H1 (cell line): Measurements from ENCODE around the gene COL12A1. TPM values are rescaled to one million over a fixed set of nuclear protein-coding genes. Genes with fewer than 3 reads are reported as not detected.

Experiments
- CTCF ChIA-PET: fragments of 300-600 bp; sonication (Branson Sonifier 250); formaldehyde crosslinking; loops from one replicate; lab custom pipeline; 2021; ENCODE audit not compliant: partially characterized antibody; lab: Charles Lee
- POLR2A ChIA-PET: fragments of 300-600 bp; sonication (Branson Sonifier 250); formaldehyde crosslinking; loops from one replicate; lab custom pipeline; 2021; ENCODE audit warnings: inconsistent platforms; ENCODE audit not compliant: partially characterized antibody; lab: Charles Lee
- DNase-seq, 2 experiments: peaks; one replicate each; pipeline versions ENCODE4 v3.0.0 to v3.0.0-alpha.2; 2010 to 2022; ENCODE audit warnings: low spot score in 2 of 2, low read depth in 1 of 2, mixed read lengths in 1 of 2
- FAIRE-seq: peaks from 2 replicates; lab custom pipeline; 2011; peaks lifted over from hg19 to GRCh38; lab: Jason Lieb, UNC
- H2AFZ ChIP-seq: 2 replicates; pipeline ENCODE4 v1.8.1; 2012; ENCODE audit warnings: low read length, inconsistent platforms
- H2AK5ac ChIP-seq: 2 replicates; pipeline ENCODE4 v1.6.1; 2013; ENCODE audit warnings: low read depth, low read length
- H2BK120ac ChIP-seq: replicated peaks from 2 replicates; pipeline ENCODE3; 2013; ENCODE audit warnings: low read depth, low read length, inconsistent platforms
- H2BK12ac ChIP-seq: 2 replicates; pipeline ENCODE4 v1.6.1; 2013; ENCODE audit warnings: low read depth, low read length
- H2BK15ac ChIP-seq: 2 replicates; pipeline ENCODE4 v1.6.1; 2013; ENCODE audit warnings: low read length
- H2BK20ac ChIP-seq: 2 replicates; pipeline ENCODE4 v1.6.1; 2013; ENCODE audit warnings: low read length
- H2BK5ac ChIP-seq: 2 replicates; pipeline ENCODE4 v1.6.1; 2013; ENCODE audit warnings: low read depth, low read length
- H3K14ac ChIP-seq: 2 replicates; pipeline ENCODE4 v1.6.1; 2013; ENCODE audit warnings: inconsistent platforms; ENCODE audit not compliant: insufficient read length
- H3K18ac ChIP-seq: 2 replicates; pipeline ENCODE4 v1.6.1; 2013; ENCODE audit warnings: low read length; ENCODE audit errors: extremely low read depth
- H3K23ac ChIP-seq: 2 replicates; pipeline ENCODE4 v1.6.1; 2013; ENCODE audit warnings: inconsistent platforms; ENCODE audit not compliant: insufficient read length
- H3K23me2 ChIP-seq: 2 replicates; pipeline ENCODE4 v1.6.1; 2013; ENCODE audit warnings: low read depth, low read length
- H3K27ac ChIP-seq: 2 replicates; pipeline ENCODE4 v1.6.1; 2011; ENCODE audit warnings: low read depth, low read length, inconsistent platforms
- H3K27me3 ChIP-seq, 4 experiments: replicated peaks in 1 of 4; 1 replicate in 1 of 4; 2 replicates in 3 of 4; pipeline versions ENCODE4 v1.6.1 to v1.8.1; 2011 to 2013; ENCODE audit warnings: low read length in 3 of 4, mild to moderate bottlenecking in 3 of 4, inconsistent platforms in 2 of 4, mixed read lengths in 2 of 4, moderate library complexity in 1 of 4; ENCODE audit not compliant: control insufficient read depth in 3 of 4, insufficient read depth in 3 of 4; ENCODE audit errors: extremely low read depth in 1 of 4
- H3K36me3 ChIP-seq, 4 experiments: 2 replicates each; pipeline versions ENCODE4 v1.6.1 to v1.8.1; 2011 to 2013; ENCODE audit warnings: mild to moderate bottlenecking in 4 of 4, low read length in 3 of 4, moderate library complexity in 2 of 4, control low read depth in 1 of 4, inconsistent platforms in 1 of 4; ENCODE audit not compliant: insufficient read depth in 4 of 4, control insufficient read depth in 2 of 4
- H3K4ac ChIP-seq: replicated peaks from 2 replicates; pipeline ENCODE3; 2013; ENCODE audit warnings: low read length, low read depth, mixed read lengths, inconsistent platforms; ENCODE audit not compliant: insufficient read length
- H3K4me1 ChIP-seq, 4 experiments: replicated peaks in 1 of 4; 1 replicate in 1 of 4; 2 replicates in 3 of 4; pipeline versions ENCODE4 v1.6.1 to v1.8.1; 2011 to 2013; ENCODE audit warnings: low read length in 3 of 4, inconsistent platforms in 2 of 4, mixed read lengths in 1 of 4; ENCODE audit not compliant: insufficient read depth in 4 of 4, control insufficient read depth in 3 of 4
- H3K4me2 ChIP-seq, 2 experiments: 2 replicates each; pipeline versions ENCODE4 v1.6.1 to v1.8.1; 2011 to 2013; ENCODE audit warnings: low read depth in 2 of 2, low read length in 2 of 2, control low read depth in 1 of 2, inconsistent platforms in 1 of 2, mild to moderate bottlenecking in 1 of 2; ENCODE audit not compliant: insufficient read depth in 1 of 2
- H3K4me3 ChIP-seq, 4 experiments: fragments of 200-600, 300-600 bp in 1 of 4; sonication (generic), shearing (Covaris generic), sonication (Bioruptor Twin) in 1 of 4; 2 replicates each; pipeline versions ENCODE4 v1.5.1 to v1.8.1; 2011 to 2016; ENCODE audit warnings: low read length in 4 of 4, low read depth in 3 of 4, control low read depth in 2 of 4, inconsistent platforms in 2 of 4, mild to moderate bottlenecking in 2 of 4, mixed read lengths in 1 of 4, moderate library complexity in 1 of 4; ENCODE audit not compliant: insufficient read depth in 2 of 4; ENCODE audit errors: extremely low read depth in 1 of 4
- H3K56ac ChIP-seq: replicated peaks from 2 replicates; pipeline ENCODE3; 2013; ENCODE audit warnings: low read depth, mild to moderate bottlenecking, mixed read lengths, low read length, inconsistent platforms; ENCODE audit not compliant: insufficient read length
- H3K79me1 ChIP-seq: 2 replicates; pipeline ENCODE4 v1.6.1; 2013; ENCODE audit warnings: low read depth, low read length, control low read depth
- H3K79me2 ChIP-seq, 2 experiments: 2 replicates each; pipeline versions ENCODE4 v1.6.1 to v1.8.1; 2012 to 2013; ENCODE audit warnings: low read length in 2 of 2, mild to moderate bottlenecking in 2 of 2, inconsistent platforms in 1 of 2; ENCODE audit not compliant: insufficient read depth in 2 of 2, control insufficient read depth in 1 of 2
- H3K9ac ChIP-seq, 4 experiments: replicated peaks in 1 of 4; 1 replicate in 1 of 4; 2 replicates in 3 of 4; pipeline versions ENCODE4 v1.6.1 to v1.8.1; 2011 to 2013; ENCODE audit warnings: low read depth in 3 of 4, low read length in 3 of 4, control low read depth in 2 of 4, mild to moderate bottlenecking in 2 of 4, moderate library complexity in 2 of 4, inconsistent platforms in 1 of 4; ENCODE audit errors: extremely low read depth in 1 of 4
- H3K9me3 ChIP-seq, 2 experiments: 2 replicates each; pipeline versions ENCODE4 v1.6.1 to v1.8.1; 2012 to 2013; ENCODE audit warnings: mild to moderate bottlenecking in 2 of 2, moderate library complexity in 2 of 2, control low read depth in 1 of 2, inconsistent platforms in 1 of 2, low read depth in 1 of 2, low read length in 1 of 2, mixed read lengths in 1 of 2; ENCODE audit not compliant: insufficient read depth in 2 of 2
- H4K20me1 ChIP-seq, 2 experiments: replicated peaks in 1 of 2; 2 replicates each; pipeline versions ENCODE3 to v1.8.1; 2011 to 2013; ENCODE audit warnings: inconsistent platforms in 2 of 2, low read length in 2 of 2, mild to moderate bottlenecking in 1 of 2; ENCODE audit not compliant: insufficient read depth in 2 of 2, control insufficient read depth in 1 of 2
- H4K5ac ChIP-seq: 2 replicates; pipeline ENCODE4 v1.6.1; 2013; ENCODE audit warnings: low read length, low read depth, mixed read lengths, inconsistent platforms; ENCODE audit not compliant: insufficient read length
- H4K8ac ChIP-seq: 2 replicates; pipeline ENCODE4 v1.8.0; 2013; ENCODE audit warnings: mild to moderate bottlenecking, moderate library complexity, low read length, inconsistent platforms; ENCODE audit not compliant: insufficient read depth; ENCODE audit errors: extremely low read depth
- H4K91ac ChIP-seq: replicated peaks from 2 replicates; pipeline ENCODE3; 2013; ENCODE audit warnings: low read length, mixed read lengths, inconsistent platforms; ENCODE audit not compliant: insufficient read length
- ASH2L ChIP-seq: fragments of 200-600, 300-600 bp; sonication (generic); IDR thresholded peaks from one replicate; pipeline ENCODE4 v1.7.1; 2017; ENCODE audit warnings: low read length
- ATF3 ChIP-seq: IDR thresholded peaks from 2 replicates; pipeline ENCODE4 v1.6.1; 2011; ENCODE audit warnings: low read depth, mild to moderate bottlenecking, low read length; ENCODE audit not compliant: insufficient read depth
- BACH1 ChIP-seq: IDR thresholded peaks from 2 replicates; pipeline ENCODE4 v1.6.1; 2012; ENCODE audit warnings: low read length, improper control_type of control experiment
- CTCF ChIP-seq, 3 experiments: IDR thresholded peaks; 1 replicate in 2 of 3; 2 replicates in 1 of 3; pipeline versions ENCODE4 v1.5.1 to v1.6.1; 2011; ENCODE audit warnings: low read length in 3 of 3, mild to moderate bottlenecking in 3 of 3, inconsistent platforms in 2 of 3, low read depth in 1 of 3, moderate library complexity in 1 of 3; ENCODE audit not compliant: insufficient read depth in 1 of 3; ENCODE audit errors: control extremely low read depth in 1 of 3
- KDM5A ChIP-seq: fragments of 200-600 bp; IDR thresholded peaks from 2 replicates; pipeline ENCODE4 v1.7.1; 2012; ENCODE audit warnings: mild to moderate bottlenecking, low read length, inconsistent platforms, mixed read lengths
- RAD21 ChIP-seq, 2 experiments: IDR thresholded peaks in 1 of 2; conservative IDR thresholded peaks in 1 of 2; 2 replicates each; pipeline ENCODE4 v1.6.1; 2011; ENCODE audit warnings: low read depth in 2 of 2, low read length in 2 of 2, improper control_type of control experiment in 1 of 2, inconsistent platforms in 1 of 2, mild to moderate bottlenecking in 1 of 2, moderate library complexity in 1 of 2
- RNF2 ChIP-seq: fragments of 200-900, 300-1000 bp; sonication (generic); IDR thresholded peaks from 2 replicates; pipeline ENCODE4 v1.7.1; 2016; ENCODE audit warnings: borderline replicate concordance, low read depth, mild to moderate bottlenecking, antibody characterized with exemption, low read length; ENCODE audit not compliant: poor library complexity, severe bottlenecking; ENCODE audit errors: missing control alignments
- TAF1 ChIP-seq: IDR thresholded peaks from 2 replicates; pipeline ENCODE4 v1.6.1; 2011; ENCODE audit warnings: mild to moderate bottlenecking, low read depth, low read length
- YY1 ChIP-seq: IDR thresholded peaks from 2 replicates; pipeline ENCODE4 v1.6.1; 2011; ENCODE audit warnings: low read depth, mild to moderate bottlenecking, low read length
- WGBS, 2 experiments: shearing (Covaris generic) in 1 of 2; methylation state at CpG; one replicate each; pipeline versions ENCODE4 v1.1.6 to v1.1.7; 2013 to 2015; ENCODE audit warnings: low lambda C conversion rate in 2 of 2, mixed read lengths in 2 of 2, inconsistent platforms in 1 of 2, low coverage in 1 of 2, missing lambda C conversion rate in 1 of 2; ENCODE audit not compliant: insufficient replicate concordance in 2 of 2, insufficient coverage in 1 of 2, insufficient read length in 1 of 2; ENCODE audit errors: extremely low coverage in 1 of 2, missing lambda C conversion rate in 1 of 2; 5-methylcytosine and 5-hydroxymethylcytosine counted together
- polyA plus RNA-seq, 7 experiments: library from polyadenylated mRNA; depleted of rRNA in 3 of 7; stranded (reverse) in 5 of 7; unstranded in 2 of 7; fragments of >200 nt in 5 of 7; fragments of 200-250 nt in 2 of 7; gene quantifications; 1 replicate in 5 of 7; 2 replicates in 1 of 7; 4 replicates in 1 of 7; pipeline versions ENCODE4 v1.2.1 to v1.2.3, GENCODE V29; 2011 to 2013; ENCODE audit warnings: missing spikeins in 2 of 7, mixed read lengths in 2 of 7
- total RNA-seq: library from RNA; stranded (reverse); fragmentation: NEBNext Ultra II Directional; extraction: Animal tissue kit (Norgen Biotek cat#: 25700); gene quantifications from 2 replicates; pipeline ENCODE4 v1.2.1, GENCODE V29; 2021

The COL12A1 gene
- total and polyA plus RNA-seq, 2 of the 8 experiments (the other 6 are each of a cell fraction or from before 2014, with no cell fraction given) = 1.4 to 4.7 TPM

GRCh38 chr6:75233092-75233615 lies 27.3 kb upstream of the COL12A1 start:
- H3K14ac ChIP-seq = no peak overlapping the region
- FAIRE-seq (no peak), DNase-seq (no peak)
- no peak overlapping the region for H4K5ac ChIP-seq
- no peak overlapping the region for H2AK5ac ChIP-seq
- H3K36me3 ChIP-seq = peaks cover 0 to 17% (median 7%) of the 10 kb centered on the region in 4 experiments; a peak in 5 of 8 replicates
- no peak overlapping the region for H4K91ac ChIP-seq
- no peak overlapping the region for H2BK15ac ChIP-seq
- H3K27ac ChIP-seq = no peak overlapping the region
- no peak overlapping the region for H3K9ac ChIP-seq
- no peak overlapping the region for H3K18ac ChIP-seq
- H3K9me3 ChIP-seq = no peaks in the 10 kb centered on the region
- no peaks in the 10 kb centered on the region for H4K20me1 ChIP-seq
- H4K8ac ChIP-seq = no peak overlapping the region
- H3K4ac ChIP-seq = no peak overlapping the region
- ChIA-PET POLR2A (interaction anchor here (1.0 to 4.6 kb wide), 2 partner anchors 11 to 16 kb away, joined by 4 to 35 read pairs; partner anchors contain the start of gene COX7A2), CTCF (interaction anchor here (0.7 to 1.9 kb wide), 6 partner anchors 12 to 308 kb away, joined by 3 to 5 read pairs (median 3); no protein-coding TSS in a partner anchor)
- no peaks in the 10 kb centered on the region for H3K79me2 ChIP-seq
- H3K27me3 ChIP-seq = peaks cover 0 to 1% (median 0%) of the 10 kb centered on the region in 4 experiments; a peak in 1 of 7 replicates
- no peak overlapping the region for H2BK120ac ChIP-seq
- H3K23ac ChIP-seq = no peak overlapping the region
- 0 out of 2 replicates have a peak overlapping the region, but pooled peaks have one; percentile 8 for H2BK5ac ChIP-seq
- no peaks in the 10 kb centered on the region for H3K79me1 ChIP-seq
- H2BK12ac ChIP-seq = no peak overlapping the region
- no peaks in the 10 kb centered on the region for H3K23me2 ChIP-seq
- no peak overlapping the region for H2AFZ ChIP-seq
- 71% methylated on average over 4 of the region's 4 CpGs; no CpG with 5 or more reads in 1 of the 2 experiments for WGBS, 2 experiments
- H3K4me1 ChIP-seq = peaks cover 0 to 9% (median 6%) of the 10 kb centered on the region in 4 experiments; a peak in 3 of 7 replicates
- no peak overlapping the region for H3K56ac ChIP-seq
- H2BK20ac ChIP-seq = no peak overlapping the region
- H3K4me3 ChIP-seq = no peak overlapping the region
- no peak overlapping the region for H3K4me2 ChIP-seq
- TF ChIP-seq TAF1 (no peak), ASH2L (no peak), KDM5A (no peak), RAD21 (IDR thresholded peaks at IDR 0.05 in 1 of 2, conservative IDR thresholded peaks at IDR 0.05 in 1 of 2; ENCODE audit: low read depth in 2 of 2, low read length in 2 of 2) (no peak), BACH1 (no peak), CTCF (IDR thresholded peaks at IDR 0.05; ENCODE audit: control extremely low read depth in 1 of 3, insufficient read depth in 1 of 3, low read depth in 1 of 3, low read length in 3 of 3) (no peak), YY1 (no peak), ATF3 (no peak), RNF2 (no peak)
